ENCODE data around the gene PTX3.

The PTX3 gene

GRCh38 chr3:157436583-157437291 is at the start of gene PTX3:
Gene PTX3 (plus strand): TSS chr3:157436850. CDS start chr3:157436934, 84 bp downstream.
- DNase-seq (ENCODE audit: low read depth): peak; percentile 91

- no peak for DNase-seq (ENCODE audit: low read depth)
Measured at GRCh38 chr3:157387708-157388435, 48.8 kb upstream of the PTX3 start.

- DNase-seq (ENCODE audit: low read depth): peak; percentile 12
Measured at GRCh38 chr3:157388976-157389375, 47.7 kb upstream of the PTX3 start.

GRCh38 chr3:157390713-157391515 is 45.7 kb upstream of the PTX3 start:
- no peak for DNase-seq (ENCODE audit: low read depth)

- DNase-seq (ENCODE audit: low read depth): no peak
Measured at GRCh38 chr3:157392104-157392503, 44.5 kb upstream of the PTX3 start.

- DNase-seq (ENCODE audit: low read depth): peak; percentile 20
Measured at GRCh38 chr3:157393113-157393512, 43.5 kb upstream of the PTX3 start.

- peak; percentile 14 for DNase-seq (ENCODE audit: low read depth)
Measured at GRCh38 chr3:157394411-157394810, 42.2 kb upstream of the PTX3 start.

- DNase-seq (ENCODE audit: low read depth): no peak
Measured at GRCh38 chr3:157398598-157398997, 38.1 kb upstream of the PTX3 start.

GRCh38 chr3:157404381-157404780 is 32.3 kb upstream of the PTX3 start:
- DNase-seq (ENCODE audit: low read depth): no peak

- DNase-seq (ENCODE audit: low read depth): peak; percentile 55
Measured at GRCh38 chr3:157405457-157405856, 31.2 kb upstream of the PTX3 start.

GRCh38 chr3:157406394-157406793 is 30.3 kb upstream of the PTX3 start:
- DNase-seq (ENCODE audit: low read depth): no peak

GRCh38 chr3:157407769-157408168 is 28.9 kb upstream of the PTX3 start:
- DNase-seq (ENCODE audit: low read depth): no peak

- no peak for DNase-seq (ENCODE audit: low read depth)
Measured at GRCh38 chr3:157408499-157409149, 28.0 kb upstream of the PTX3 start.

- DNase-seq (ENCODE audit: low read depth): no peak
Measured at GRCh38 chr3:157409516-157409915, 27.1 kb upstream of the PTX3 start.

- DNase-seq (ENCODE audit: low read depth): no peak
Measured at GRCh38 chr3:157410945-157411344, 25.7 kb upstream of the PTX3 start.

GRCh38 chr3:157412323-157412855 is 24.3 kb upstream of the PTX3 start:
- DNase-seq (ENCODE audit: low read depth): no peak

GRCh38 chr3:157414861-157415260 is 21.8 kb upstream of the PTX3 start:
- no peak for DNase-seq (ENCODE audit: low read depth)

- DNase-seq (ENCODE audit: low read depth): no peak
Measured at GRCh38 chr3:157416347-157417087, 20.1 kb upstream of the PTX3 start.

GRCh38 chr3:157417247-157417646 is 19.4 kb upstream of the PTX3 start:
- no peak for DNase-seq (ENCODE audit: low read depth)

GRCh38 chr3:157418104-157418503 is 18.5 kb upstream of the PTX3 start:
- DNase-seq (ENCODE audit: low read depth): no peak

GRCh38 chr3:157420606-157421130 is 16.0 kb upstream of the PTX3 start:
- DNase-seq (ENCODE audit: low read depth): no peak

All from amniotic epithelial cell (primary cell).